Neural progenitor cell (in vitro differentiated cells): ENCODE measurements around the gene COG2. TPM values are rescaled to one million over a fixed set of nuclear protein-coding genes. Genes with fewer than 3 reads are reported as not detected.

Source experiments
- DNase-seq: peaks from one replicate; pipeline ENCODE4 v3.0.0-alpha.2; 2016; ENCODE audit warnings: low spot score
- H2AFZ ChIP-seq: fragments of 200-600 bp; sonication (generic); replicated peaks from 2 replicates; pipeline ENCODE4 v1.6.1; 2016; ENCODE audit warnings: antibody characterized with exemption
- H3F3A ChIP-seq: fragments of 200-600 bp; sonication (generic); 2 replicates; pipeline ENCODE4 v1.6.1; 2016; ENCODE audit warnings: antibody characterized with exemption, low read depth
- H3K27ac ChIP-seq: fragments of 200-600 bp; sonication (generic); 2 replicates; pipeline ENCODE4 v1.5.1; 2016; ENCODE audit warnings: mild to moderate bottlenecking
- H3K27me3 ChIP-seq: fragments of 200-600 bp; sonication (generic); 2 replicates; pipeline ENCODE4 v1.6.1; 2016; ENCODE audit warnings: mild to moderate bottlenecking, moderate library complexity
- H3K36me3 ChIP-seq: fragments of 200-600 bp; sonication (generic); 2 replicates; pipeline ENCODE4 v1.5.1; 2016
- H3K4me1 ChIP-seq: fragments of 200-600 bp; sonication (generic); 2 replicates; pipeline ENCODE4 v1.6.1; 2016; ENCODE audit warnings: mixed run types
- H3K4me2 ChIP-seq: fragments of 200-600 bp; sonication (generic); 2 replicates; pipeline ENCODE4 v1.6.1; 2016
- H3K4me3 ChIP-seq: fragments of 200-600 bp; sonication (generic); 2 replicates; pipeline ENCODE4 v1.5.1; 2016
- H3K79me2 ChIP-seq: fragments of 200-600 bp; sonication (generic); 2 replicates; pipeline ENCODE4 v1.6.1; 2016; ENCODE audit warnings: low read depth
- H3K9ac ChIP-seq: fragments of 200-600 bp; sonication (generic); 2 replicates; pipeline ENCODE4 v1.6.1; 2016
- H3K9me3 ChIP-seq: fragments of 200-600 bp; sonication (generic); 2 replicates; pipeline ENCODE4 v1.5.1; 2016; ENCODE audit warnings: low read depth
- H4K20me1 ChIP-seq: fragments of 200-600 bp; sonication (generic); 2 replicates; pipeline ENCODE4 v1.6.1; 2016; ENCODE audit warnings: low read depth
- H3K27ac Mint-ChIP-seq: 3 replicates; pipeline ENCODE4 v1.8.0; 2021; ENCODE audit warnings: mixed read lengths
- H3K27me3 Mint-ChIP-seq: 2 replicates; pipeline ENCODE4 v1.8.0; 2022; ENCODE audit warnings: low read depth, mild to moderate bottlenecking, inconsistent platforms, moderate library complexity, mixed read lengths; ENCODE audit not compliant: insufficient read depth
- H3K36me3 Mint-ChIP-seq: 3 replicates; pipeline ENCODE4 v1.8.0; 2021; ENCODE audit warnings: mixed read lengths
- H3K4me1 Mint-ChIP-seq: 3 replicates; pipeline ENCODE4 v1.8.0; 2021; ENCODE audit warnings: mixed read lengths
- H3K4me3 Mint-ChIP-seq: 3 replicates; pipeline ENCODE4 v1.8.0; 2021; ENCODE audit warnings: mild to moderate bottlenecking, moderate library complexity, mixed read lengths
- H3K9me3 Mint-ChIP-seq: 3 replicates; pipeline ENCODE4 v1.8.0; 2020; ENCODE audit warnings: mixed read lengths
- CTCF ChIP-seq: fragments of 200-600 bp; sonication (generic); IDR thresholded peaks from 2 replicates; pipeline ENCODE4 v1.5.1; 2017; ENCODE audit warnings: antibody characterized with exemption, mild to moderate bottlenecking
- EZH2 ChIP-seq: fragments of 200-600 bp; sonication (generic); IDR thresholded peaks from 2 replicates; pipeline ENCODE4 v1.6.1; 2017; ENCODE audit warnings: antibody characterized with exemption, mild to moderate bottlenecking, moderate library complexity
- EZH2phosphoT487 ChIP-seq: fragments of 200-600 bp; sonication (generic); IDR thresholded peaks from 2 replicates; pipeline ENCODE4 v1.6.1; 2017; ENCODE audit warnings: antibody characterized with exemption
- total RNA-seq: library from RNA; depleted of rRNA; stranded (reverse); fragments of >200 nt; gene quantifications from 2 replicates; pipeline ENCODE4 v1.2.3, GENCODE V29; 2015; ENCODE audit warnings: low replicate concordance

The COG2 gene
- total RNA-seq, 1 donor from 2014 or later = 38.9 TPM

GRCh38 chr1:230621324-230622030 is 20.8 kb upstream of the COG2 start:
- H3F3A ChIP-seq = no peaks in the 10 kb centered on the region
- H3K27me3 ChIP-seq = no peaks in the 10 kb centered on the region
- no peak for DNase-seq
- no peaks in the 10 kb centered on the region for H4K20me1 ChIP-seq
- Mint-ChIP-seq H3K27me3 (peaks cover 8% of the 10 kb centered on the region), H3K4me3 (no peak overlapping the region), H3K4me1 (peaks cover 10% of the 10 kb centered on the region), H3K9me3 (no peaks in the 10 kb centered on the region), H3K36me3 (no peaks in the 10 kb centered on the region), H3K27ac (no peak overlapping the region)
- H3K4me2 ChIP-seq = no peak overlapping the region
- H3K36me3 ChIP-seq = no peaks in the 10 kb centered on the region
- no peak overlapping the region for H3K27ac ChIP-seq
- H3K4me3 ChIP-seq = no peak overlapping the region
- H2AFZ ChIP-seq = peak overlapping the region; percentile 19
- H3K9ac ChIP-seq = no peak overlapping the region
- H3K4me1 ChIP-seq = no peaks in the 10 kb centered on the region
- TF ChIP-seq CTCF (no peak), EZH2phosphoT487 (no peak), EZH2 (no peak)
- H3K79me2 ChIP-seq = no peaks in the 10 kb centered on the region
- H3K9me3 ChIP-seq = no peaks in the 10 kb centered on the region

GRCh38 chr1:230622151-230622550 is 20.1 kb upstream of the COG2 start:
- Mint-ChIP-seq H3K4me1 (peaks cover 10% of the 10 kb centered on the region), H3K36me3 (no peaks in the 10 kb centered on the region), H3K27me3 (peaks cover 8% of the 10 kb centered on the region), H3K9me3 (no peaks in the 10 kb centered on the region), H3K4me3 (no peak overlapping the region), H3K27ac (no peak overlapping the region)
- no peaks in the 10 kb centered on the region for H3K4me1 ChIP-seq
- H3K9me3 ChIP-seq = no peaks in the 10 kb centered on the region
- H3K4me3 ChIP-seq = no peak overlapping the region
- H4K20me1 ChIP-seq = no peaks in the 10 kb centered on the region
- no peak overlapping the region for H3K9ac ChIP-seq
- H2AFZ ChIP-seq = no peak overlapping the region
- no peaks in the 10 kb centered on the region for H3K27me3 ChIP-seq
- TF ChIP-seq CTCF = no peak
- TF ChIP-seq EZH2phosphoT487 = no peak
- no peak for TF ChIP-seq EZH2
- no peak overlapping the region for H3K27ac ChIP-seq
- no peaks in the 10 kb centered on the region for H3F3A ChIP-seq
- no peaks in the 10 kb centered on the region for H3K36me3 ChIP-seq
- no peak for DNase-seq
- H3K4me2 ChIP-seq = no peak overlapping the region
- H3K79me2 ChIP-seq = no peaks in the 10 kb centered on the region

GRCh38 chr1:230624097-230624713 is 18.1 kb upstream of the COG2 start:
- Mint-ChIP-seq H3K36me3 (no peaks in the 10 kb centered on the region), H3K4me3 (no peak overlapping the region), H3K27ac (no peak overlapping the region), H3K9me3 (no peaks in the 10 kb centered on the region), H3K27me3 (peaks cover 8% of the 10 kb centered on the region), H3K4me1 (peaks cover 10% of the 10 kb centered on the region)
- H3F3A ChIP-seq = no peaks in the 10 kb centered on the region
- no peak overlapping the region for H3K27ac ChIP-seq
- H3K9me3 ChIP-seq = no peaks in the 10 kb centered on the region
- H3K4me2 ChIP-seq = no peak overlapping the region
- H4K20me1 ChIP-seq = no peaks in the 10 kb centered on the region
- no peak for TF ChIP-seq EZH2phosphoT487
- TF ChIP-seq CTCF = no peak
- no peak for TF ChIP-seq EZH2
- no peaks in the 10 kb centered on the region for H3K4me1 ChIP-seq
- H3K9ac ChIP-seq = no peak overlapping the region
- H3K4me3 ChIP-seq = no peak overlapping the region
- H3K27me3 ChIP-seq = no peaks in the 10 kb centered on the region
- H3K36me3 ChIP-seq = no peaks in the 10 kb centered on the region
- H3K79me2 ChIP-seq = no peaks in the 10 kb centered on the region
- H2AFZ ChIP-seq = peak overlapping the region; percentile 17
- no peak for DNase-seq
